Keratinocyte (primary cell): ENCODE measurements around the gene B3GNT2. TPM values are rescaled to one million over a fixed set of nuclear protein-coding genes. Genes with fewer than 3 reads are reported as not detected.

Experiments
- DNase-seq: peaks from one replicate; pipeline ENCODE4 v3.0.0-alpha.2; 2011; ENCODE audit warnings: low read depth, missing footprints, low spot score
- FAIRE-seq: peaks from 2 replicates; lab custom pipeline; 2011; peaks lifted over from hg19 to GRCh38; lab: Jason Lieb, UNC
- H2AFZ ChIP-seq: 2 replicates; pipeline ENCODE4 v1.6.0; 2012; ENCODE audit warnings: low read length, control low read depth, inconsistent platforms; ENCODE audit not compliant: control insufficient read depth
- H3K27ac ChIP-seq: 2 replicates; pipeline ENCODE4 v1.5.1; 2011; ENCODE audit warnings: low read length; ENCODE audit not compliant: control insufficient read depth, insufficient read depth
- H3K27me3 ChIP-seq: 3 replicates; pipeline ENCODE4 v1.6.0; 2011; ENCODE audit warnings: low read length; ENCODE audit not compliant: control insufficient read depth, insufficient read depth; ENCODE audit errors: extremely low read depth
- H3K36me3 ChIP-seq, 2 experiments: 2 replicates in 1 of 2; 3 replicates in 1 of 2; pipeline ENCODE4 v1.5.1; 2011; ENCODE audit warnings: low read length in 2 of 2, mild to moderate bottlenecking in 1 of 2; ENCODE audit not compliant: control insufficient read depth in 2 of 2, insufficient read depth in 2 of 2; ENCODE audit errors: extremely low read depth in 1 of 2
- H3K4me1 ChIP-seq: 3 replicates; pipeline ENCODE4 v1.5.1; 2011; ENCODE audit warnings: low read length; ENCODE audit not compliant: control insufficient read depth, insufficient read depth; ENCODE audit errors: extremely low read depth
- H3K4me2 ChIP-seq: 3 replicates; pipeline ENCODE4 v1.6.0; 2011; ENCODE audit warnings: low read depth, low read length; ENCODE audit not compliant: control insufficient read depth, insufficient read depth; ENCODE audit errors: extremely low read depth
- H3K4me3 ChIP-seq, 3 experiments: fragments of 200-600 bp in 1 of 3; sonication (generic) in 1 of 3; 2 replicates in 2 of 3; 3 replicates in 1 of 3; pipeline ENCODE4 v1.5.1; 2011 to 2016; ENCODE audit warnings: low read length in 3 of 3, mild to moderate bottlenecking in 3 of 3, control low read depth in 2 of 3, inconsistent platforms in 1 of 3, low read depth in 1 of 3, mixed read lengths in 1 of 3, mixed run types in 1 of 3, moderate library complexity in 1 of 3; ENCODE audit not compliant: control insufficient read depth in 2 of 3, insufficient read depth in 2 of 3; ENCODE audit errors: extremely low read depth in 1 of 3
- H3K79me2 ChIP-seq: 2 replicates; pipeline ENCODE4 v1.6.0; 2012; ENCODE audit warnings: low read length; ENCODE audit not compliant: control insufficient read depth, insufficient read depth
- H3K9ac ChIP-seq: 3 replicates; pipeline ENCODE4 v1.6.0; 2011; ENCODE audit warnings: low read length; ENCODE audit not compliant: control insufficient read depth, insufficient read depth; ENCODE audit errors: extremely low read depth
- H3K9me1 ChIP-seq: 3 replicates; pipeline ENCODE4 v1.6.0; 2011; ENCODE audit warnings: low read length; ENCODE audit not compliant: control insufficient read depth, insufficient read depth; ENCODE audit errors: extremely low read depth
- H3K9me3 ChIP-seq: 2 replicates; pipeline ENCODE4 v1.5.1; 2012; ENCODE audit warnings: low read depth, low read length; ENCODE audit not compliant: control insufficient read depth
- H4K20me1 ChIP-seq: 3 replicates; pipeline ENCODE4 v1.6.0; 2011; ENCODE audit warnings: low read length; ENCODE audit not compliant: control insufficient read depth, insufficient read depth; ENCODE audit errors: extremely low read depth
- CTCF ChIP-seq, 3 experiments: IDR thresholded peaks in 1 of 3; conservative IDR thresholded peaks in 1 of 3; optimal IDR thresholded peaks in 1 of 3; 2 replicates in 2 of 3; 3 replicates in 1 of 3; pipeline versions ENCODE3 to v1.5.1; 2011; ENCODE audit warnings: low read length in 3 of 3, mild to moderate bottlenecking in 3 of 3, moderate library complexity in 2 of 3, control low read depth in 1 of 3, inconsistent platforms in 1 of 3; ENCODE audit not compliant: insufficient read depth in 2 of 3; ENCODE audit errors: extremely low read depth in 1 of 3
- EZH2 ChIP-seq: IDR thresholded peaks from one replicate; pipeline ENCODE4 v1.6.1; 2012; ENCODE audit warnings: inconsistent platforms, mild to moderate bottlenecking, low read length, moderate library complexity
- dilution Hi-C: fragments of 300-500 bp; cut with MboI; formaldehyde crosslinking; loops from one replicate; pipeline ENCODE4 v1.7.0; 2020; ENCODE audit warnings: low sequenced_read_pairs; ENCODE audit not compliant: extremely low pct_ligation_motif_present
- polyA plus RNA-seq, 5 experiments: library from polyadenylated mRNA; depleted of rRNA in 3 of 5; stranded (reverse) in 3 of 5; stranded (forward) in 1 of 5; unstranded in 1 of 5; fragments of >200 nt; gene quantifications; 1 replicate in 1 of 5; 2 replicates in 3 of 5; 3 replicates in 1 of 5; pipeline versions ENCODE4 v1.2.1 to v1.2.3, GENCODE V29; 2011 to 2012; ENCODE audit warnings: missing spikeins in 2 of 5, low read depth in 1 of 5, low replicate concordance in 1 of 5

B3GNT2 gene
- polyA plus RNA-seq, 1 donor (not counting 4 experiments of a cell fraction or from before 2014, with no cell fraction given): 44.3 TPM

GRCh38 chr2:62221141-62221540 is 25.2 kb downstream of the B3GNT2 start:
- Histone ChIP-seq H3K36me3 (peaks cover 6 to 9% of the 10 kb centered on the region in 2 experiments), H3K9me3 (no peaks in the 10 kb centered on the region), H3K9ac (no peak overlapping the region), H3K4me2 (no peak overlapping the region), H3K9me1 (no peaks in the 10 kb centered on the region), H3K27ac (no peak overlapping the region), H2AFZ (no peak overlapping the region), H3K79me2 (peaks cover 75% of the 10 kb centered on the region), H3K4me3 (no peak overlapping the region), H4K20me1 (no peaks in the 10 kb centered on the region), H3K4me1 (no peaks in the 10 kb centered on the region), H3K27me3 (no peaks in the 10 kb centered on the region)
- FAIRE-seq (no peak), DNase-seq (no peak)
- dilution Hi-C loops: no loop called here
- TF ChIP-seq EZH2 (no peak), CTCF (optimal IDR thresholded peaks at IDR 0.05 in 1 of 3, IDR thresholded peaks at IDR 0.05 in 1 of 3, conservative IDR thresholded peaks at IDR 0.05 in 1 of 3; ENCODE audit: extremely low read depth in 1 of 3, insufficient read depth in 2 of 3, low read length in 3 of 3) (no peak)

- no peak overlapping the region for H3K4me2 ChIP-seq
- TF ChIP-seq EZH2: no peak
- no peak for TF ChIP-seq CTCF (optimal IDR thresholded peaks at IDR 0.05 in 1 of 3, IDR thresholded peaks at IDR 0.05 in 1 of 3, conservative IDR thresholded peaks at IDR 0.05 in 1 of 3; ENCODE audit: extremely low read depth in 1 of 3, insufficient read depth in 2 of 3, low read length in 3 of 3)
- FAIRE-seq (no peak), DNase-seq (no peak)
- dilution Hi-C loops: no loop called here
- H2AFZ ChIP-seq: no peak overlapping the region
- no peaks in the 10 kb centered on the region for H4K20me1 ChIP-seq
- H3K79me2 ChIP-seq: peaks cover 65% of the 10 kb centered on the region
- peaks cover 6 to 9% of the 10 kb centered on the region in 2 experiments for H3K36me3 ChIP-seq
- H3K9ac ChIP-seq: no peak overlapping the region
- no peak overlapping the region for H3K27ac ChIP-seq
- H3K4me1 ChIP-seq: no peaks in the 10 kb centered on the region
- no peaks in the 10 kb centered on the region for H3K9me1 ChIP-seq
- no peaks in the 10 kb centered on the region for H3K27me3 ChIP-seq
- no peaks in the 10 kb centered on the region for H3K9me3 ChIP-seq
- H3K4me3 ChIP-seq: no peak overlapping the region
These were observed 26.3 kb downstream of the B3GNT2 start for GRCh38 chr2:62222171-62222570.
